Activated CD8-positive, alpha-beta T cell treated with anti-CD3 and anti-CD28 coated beads for 36 hours (primary cell): ENCODE measurements around the gene FOXC1. TPM values are rescaled to one million over a fixed set of nuclear protein-coding genes. Genes with fewer than 3 reads are reported as not detected.

Experiments
- ATAC-seq: fragments of 200-7000 bp; cut with Tn5 transposase; one replicate; pipeline ENCODE4 v1.10.0; 2021; ENCODE audit warnings: mild to moderate bottlenecking, moderate library complexity
- CTCF ChIA-PET: fragments of 350-600 bp; sonication (Branson Sonifier 250); formaldehyde crosslinking; loops from one replicate; lab custom pipeline; 2021; ENCODE audit warnings: antibody characterized with exemption; lab: Charles Lee
- POLR2A ChIA-PET: fragments of 350-600 bp; sonication (Branson Sonifier 250); formaldehyde crosslinking; loops from one replicate; lab custom pipeline; 2021; ENCODE audit warnings: antibody characterized with exemption; lab: Charles Lee
- DNase-seq: peaks from one replicate; pipeline ENCODE4 v3.0.0-alpha.2; 2020
- H3K27ac Mint-ChIP-seq: one replicate; pipeline ENCODE4 v1.8.0; 2021; ENCODE audit warnings: mild to moderate bottlenecking, mixed read lengths
- H3K27me3 Mint-ChIP-seq: one replicate; pipeline ENCODE4 v1.8.0; 2021; ENCODE audit warnings: mixed read lengths
- H3K36me3 Mint-ChIP-seq: one replicate; pipeline ENCODE4 v1.8.0; 2021; ENCODE audit warnings: low read depth, mixed read lengths
- H3K4me1 Mint-ChIP-seq: one replicate; pipeline ENCODE4 v1.8.0; 2021; ENCODE audit warnings: low read depth, mixed read lengths
- H3K4me3 Mint-ChIP-seq: one replicate; pipeline ENCODE4 v1.8.0; 2021; ENCODE audit warnings: mild to moderate bottlenecking, moderate library complexity, mixed read lengths
- H3K9me3 Mint-ChIP-seq: one replicate; pipeline ENCODE4 v1.8.0; 2021; ENCODE audit warnings: mixed read lengths
- intact Hi-C: fragments of 100-400 bp; cut with micrococcal nuclease; formaldehyde crosslinking; loops from one replicate; pipeline ENCODE4 v1.10.0; 2022
- total RNA-seq, 2 experiments: library from RNA; stranded (reverse); gene quantifications; one replicate each; pipeline ENCODE4 v1.2.3, GENCODE V29; 2021
- TF ChIP-seq, protein P1 (sequence below): fragments of 200-600 bp; IDR thresholded peaks from one replicate; pipeline ENCODE4 v1.8.0; 2022; ENCODE audit warnings: antibody characterized with exemption, mild to moderate bottlenecking

FOXC1 gene
- total RNA-seq, 2 experiments from 2014 or later: 0.16 TPM; not detected in 1

GRCh38 chr6:1597924-1598323 is 11.8 kb upstream of the FOXC1 start:
- TF ChIP-seq, protein P1, sequence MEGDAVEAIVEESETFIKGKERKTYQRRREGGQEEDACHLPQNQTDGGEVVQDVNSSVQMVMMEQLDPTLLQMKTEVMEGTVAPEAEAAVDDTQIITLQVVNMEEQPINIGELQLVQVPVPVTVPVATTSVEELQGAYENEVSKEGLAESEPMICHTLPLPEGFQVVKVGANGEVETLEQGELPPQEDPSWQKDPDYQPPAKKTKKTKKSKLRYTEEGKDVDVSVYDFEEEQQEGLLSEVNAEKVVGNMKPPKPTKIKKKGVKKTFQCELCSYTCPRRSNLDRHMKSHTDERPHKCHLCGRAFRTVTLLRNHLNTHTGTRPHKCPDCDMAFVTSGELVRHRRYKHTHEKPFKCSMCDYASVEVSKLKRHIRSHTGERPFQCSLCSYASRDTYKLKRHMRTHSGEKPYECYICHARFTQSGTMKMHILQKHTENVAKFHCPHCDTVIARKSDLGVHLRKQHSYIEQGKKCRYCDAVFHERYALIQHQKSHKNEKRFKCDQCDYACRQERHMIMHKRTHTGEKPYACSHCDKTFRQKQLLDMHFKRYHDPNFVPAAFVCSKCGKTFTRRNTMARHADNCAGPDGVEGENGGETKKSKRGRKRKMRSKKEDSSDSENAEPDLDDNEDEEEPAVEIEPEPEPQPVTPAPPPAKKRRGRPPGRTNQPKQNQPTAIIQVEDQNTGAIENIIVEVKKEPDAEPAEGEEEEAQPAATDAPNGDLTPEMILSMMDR: no peak
- intact Hi-C loops: loop anchor here (2.0 to 10.0 kb wide), 4 partner anchors 599 to 1157 kb away; partner anchors contain the start of gene MYLK4
- ChIA-PET POLR2A (no interaction called here), CTCF (interaction anchor here (1.0 to 5.0 kb wide), 9 partner anchors 17 to 1152 kb away, joined by 3 to 53 read pairs (median 5); no protein-coding TSS in a partner anchor)
- H3K4me1 Mint-ChIP-seq: no peaks in the 10 kb centered on the region
- no peaks in the 10 kb centered on the region for H3K9me3 Mint-ChIP-seq
- no peak overlapping the region for H3K27ac Mint-ChIP-seq
- DNase-seq: no peak
- no peaks in the 10 kb centered on the region for H3K36me3 Mint-ChIP-seq
- H3K4me3 Mint-ChIP-seq: no peak overlapping the region
- ATAC-seq: no peak
- peaks cover 59% of the 10 kb centered on the region for H3K27me3 Mint-ChIP-seq

GRCh38 chr6:1598433-1598832 is 11.3 kb upstream of the FOXC1 start:
- TF ChIP-seq, protein P1: no peak
- intact Hi-C loops: loop anchor here (5.0 to 10.0 kb wide), 3 partner anchors 599 to 1156 kb away; partner anchors contain the start of gene MYLK4
- H3K4me3 Mint-ChIP-seq: no peak overlapping the region
- H3K27me3 Mint-ChIP-seq: peaks cover 63% of the 10 kb centered on the region
- no peak overlapping the region for H3K27ac Mint-ChIP-seq
- CTCF ChIA-PET: interaction anchor here (1.0 to 5.0 kb wide), 6 partner anchors 16 to 1152 kb away, joined by 3 to 53 read pairs (median 5); no protein-coding TSS in a partner anchor
- H3K4me1 Mint-ChIP-seq: no peaks in the 10 kb centered on the region
- ATAC-seq (no peak), DNase-seq (no peak)
- POLR2A ChIA-PET: no interaction called here
- H3K36me3 Mint-ChIP-seq: no peaks in the 10 kb centered on the region
- no peaks in the 10 kb centered on the region for H3K9me3 Mint-ChIP-seq

GRCh38 chr6:1598886-1599285 is 10.8 kb upstream of the FOXC1 start:
- Mint-ChIP-seq H3K27me3 (peaks cover 65% of the 10 kb centered on the region), H3K4me1 (no peaks in the 10 kb centered on the region), H3K36me3 (no peaks in the 10 kb centered on the region), H3K4me3 (no peak overlapping the region), H3K9me3 (no peaks in the 10 kb centered on the region), H3K27ac (no peak overlapping the region)
- POLR2A ChIA-PET: no interaction called here
- CTCF ChIA-PET: interaction anchor here (1.3 to 5.0 kb wide), 4 partner anchors 16 to 1035 kb away, joined by 3 to 53 read pairs (median 12); no protein-coding TSS in a partner anchor
- ATAC-seq (no peak), DNase-seq (no peak)
- TF ChIP-seq, protein P1: no peak
- intact Hi-C loops: loop anchor here (5.0 to 10.0 kb wide), 3 partner anchors 598 to 1156 kb away; partner anchors contain the start of gene MYLK4

DNA sequence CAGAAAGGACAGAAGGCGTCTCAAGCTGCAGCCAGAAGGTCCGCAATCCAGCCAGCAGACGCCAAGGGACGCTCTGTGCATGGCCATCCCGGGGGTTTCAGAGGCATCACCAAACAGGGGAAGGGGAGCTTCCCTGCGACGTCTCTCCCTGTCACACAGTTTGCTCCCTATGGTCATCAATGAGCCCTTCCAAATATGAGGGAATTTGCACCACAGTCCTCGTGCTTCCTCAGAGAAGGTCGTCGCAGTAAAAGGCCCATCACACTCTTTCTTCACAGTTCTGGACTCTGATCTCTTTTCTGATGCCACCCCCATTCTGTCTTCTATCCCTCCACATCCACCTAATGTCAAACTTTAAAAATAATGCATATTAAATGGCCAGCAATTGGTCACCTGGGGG is 10.2 kb upstream of the FOXC1 start:
- Mint-ChIP-seq H3K4me3 (no peak overlapping the region), H3K27me3 (peaks cover 64% of the 10 kb centered on the region), H3K4me1 (no peaks in the 10 kb centered on the region), H3K9me3 (no peaks in the 10 kb centered on the region), H3K36me3 (no peaks in the 10 kb centered on the region), H3K27ac (no peak overlapping the region)
- intact Hi-C loops: loop anchor here (5.0 to 10.0 kb wide), 3 partner anchors 598 to 1155 kb away; partner anchors contain the start of gene MYLK4
- DNase-seq: no peak
- TF ChIP-seq, protein P1: no peak
- ChIA-PET CTCF (interaction anchor here (1.5 to 5.0 kb wide), 2 partner anchors 754 to 849 kb away, joined by 5 to 20 read pairs; no protein-coding TSS in a partner anchor), POLR2A (no interaction called here)
- ATAC-seq: no peak

GRCh38 chr6:1600063-1600763 is 9.5 kb upstream of the FOXC1 start:
- TF ChIP-seq, protein P1: no peak
- Mint-ChIP-seq H3K27me3 (peaks cover 60% of the 10 kb centered on the region), H3K36me3 (no peaks in the 10 kb centered on the region), H3K4me3 (no peak overlapping the region), H3K9me3 (no peaks in the 10 kb centered on the region), H3K27ac (no peak overlapping the region), H3K4me1 (no peaks in the 10 kb centered on the region)
- DNase-seq: no peak
- no peak for ATAC-seq
- intact Hi-C loops: loop anchor here (5.0 kb wide), 1 partner anchor 502 kb away; no protein-coding TSS in a partner anchor
- ChIA-PET POLR2A (no interaction called here), CTCF (interaction anchor here (1.5 kb wide), 1 partner anchor 754 kb away, joined by 5 read pairs; no protein-coding TSS in a partner anchor)
